ENCODE results near the gene DIAPH1. TPM values are rescaled to one million over a fixed set of nuclear protein-coding genes. Genes with fewer than 3 reads are reported as not detected.
A peak's percentile ranks its signal among the peaks of the same experiment; 100 is the strongest.

DIAPH1 gene
- total RNA-seq, 1 donor from 2014 or later: 136 TPM

DNA sequence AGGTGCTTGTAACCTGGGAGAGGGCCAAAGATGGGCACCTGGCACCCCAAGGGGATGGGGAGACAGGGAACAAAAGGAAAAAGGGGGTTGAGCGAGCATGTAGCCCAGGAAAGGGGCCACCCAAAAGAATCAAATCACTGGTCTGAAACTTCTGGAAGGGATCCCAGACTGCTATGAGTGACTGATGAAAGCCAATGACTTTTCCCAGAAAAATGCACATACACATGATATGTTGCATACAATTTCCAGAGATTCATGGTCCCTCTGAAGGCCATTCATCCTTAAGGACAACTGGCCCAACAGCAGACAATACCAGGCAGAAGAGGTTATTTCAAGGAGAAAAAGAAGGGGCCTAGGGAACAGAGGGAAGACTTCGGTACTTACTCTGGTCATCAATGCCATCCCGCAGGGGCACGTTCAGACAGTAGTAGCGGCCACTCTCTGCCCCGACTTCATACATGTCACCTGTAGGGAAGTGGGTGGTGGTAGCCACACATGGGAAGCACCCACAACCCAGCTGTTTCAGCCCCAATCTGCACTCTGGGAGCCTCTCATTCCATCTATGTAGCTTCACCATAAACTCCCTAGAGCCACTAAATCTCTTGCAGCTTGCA lies 9.5 kb upstream of the DIAPH1 start:
- POLR2A ChIA-PET: no interaction called here
- no peak overlapping the region for H3K27ac Mint-ChIP-seq
- ATAC-seq (ENCODE audit: low read depth): no peak
- H3K9me3 Mint-ChIP-seq: no peaks in the 10 kb centered on the region
- TF ChIP-seq, protein P1, sequence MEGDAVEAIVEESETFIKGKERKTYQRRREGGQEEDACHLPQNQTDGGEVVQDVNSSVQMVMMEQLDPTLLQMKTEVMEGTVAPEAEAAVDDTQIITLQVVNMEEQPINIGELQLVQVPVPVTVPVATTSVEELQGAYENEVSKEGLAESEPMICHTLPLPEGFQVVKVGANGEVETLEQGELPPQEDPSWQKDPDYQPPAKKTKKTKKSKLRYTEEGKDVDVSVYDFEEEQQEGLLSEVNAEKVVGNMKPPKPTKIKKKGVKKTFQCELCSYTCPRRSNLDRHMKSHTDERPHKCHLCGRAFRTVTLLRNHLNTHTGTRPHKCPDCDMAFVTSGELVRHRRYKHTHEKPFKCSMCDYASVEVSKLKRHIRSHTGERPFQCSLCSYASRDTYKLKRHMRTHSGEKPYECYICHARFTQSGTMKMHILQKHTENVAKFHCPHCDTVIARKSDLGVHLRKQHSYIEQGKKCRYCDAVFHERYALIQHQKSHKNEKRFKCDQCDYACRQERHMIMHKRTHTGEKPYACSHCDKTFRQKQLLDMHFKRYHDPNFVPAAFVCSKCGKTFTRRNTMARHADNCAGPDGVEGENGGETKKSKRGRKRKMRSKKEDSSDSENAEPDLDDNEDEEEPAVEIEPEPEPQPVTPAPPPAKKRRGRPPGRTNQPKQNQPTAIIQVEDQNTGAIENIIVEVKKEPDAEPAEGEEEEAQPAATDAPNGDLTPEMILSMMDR (IDR thresholded peaks at IDR 0.05): no peak
- H3K27me3 Mint-ChIP-seq: no peaks in the 10 kb centered on the region
- H3K4me1 Mint-ChIP-seq: peaks cover 12% of the 10 kb centered on the region
- intact Hi-C loops (cut with micrococcal nuclease): no loop called here
- H3K36me3 Mint-ChIP-seq (ENCODE audit: low read depth): peaks cover 76% of the 10 kb centered on the region
- no peak for DNase-seq
- no peak overlapping the region for H3K4me3 Mint-ChIP-seq
- CTCF ChIA-PET: interaction anchor here (0.9 kb wide), 1 partner anchor 61 kb away, joined by 3 read pairs; no protein-coding TSS in a partner anchor

DNA sequence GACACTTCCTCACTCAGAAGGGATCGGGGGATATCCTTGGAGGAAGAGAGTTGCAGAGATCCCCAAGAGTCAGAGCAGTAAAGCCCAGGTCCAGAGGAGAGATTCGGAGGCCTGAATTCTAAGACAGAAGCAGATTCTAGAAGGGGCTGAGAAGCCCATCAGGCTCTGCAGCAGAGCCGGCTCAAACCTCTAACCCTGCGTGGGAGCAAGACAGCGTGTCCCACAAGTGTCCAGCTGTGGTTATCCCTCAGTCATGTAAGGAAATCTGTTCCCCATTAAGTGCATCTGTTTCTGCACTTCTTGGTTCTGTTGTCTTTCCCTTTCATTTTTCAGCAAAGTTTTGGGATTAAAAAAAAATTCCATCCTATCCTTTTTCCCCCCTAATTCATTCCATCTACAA lies 4.8 kb upstream of the DIAPH1 start:
- Mint-ChIP-seq H3K36me3 (ENCODE audit: low read depth) (peaks cover 65% of the 10 kb centered on the region), H3K4me3 (peak overlapping the region; percentile 2), H3K27me3 (no peaks in the 10 kb centered on the region), H3K27ac (peak overlapping the region; percentile 71), H3K4me1 (peaks cover 29% of the 10 kb centered on the region), H3K9me3 (no peaks in the 10 kb centered on the region)
- CTCF ChIA-PET: interaction anchor here (0.9 to 12.8 kb wide), 3 partner anchors 10 to 32 kb away, joined by 3 to 315 read pairs (median 8); partner anchors contain the start of genes HDAC3 and RELL2
- TF ChIP-seq, protein P1 (IDR thresholded peaks at IDR 0.05): no peak
- intact Hi-C loops (cut with micrococcal nuclease): loop anchor here (1.0 kb wide), 1 partner anchor 31 kb away; no protein-coding TSS in a partner anchor
- no peak for DNase-seq
- no peak for ATAC-seq (ENCODE audit: low read depth)
- POLR2A ChIA-PET: interaction anchor here (0.7 to 3.9 kb wide), 5 partner anchors 12 to 303 kb away, joined by 3 to 57 read pairs (median 7); partner anchors contain the start of genes FCHSD1, HDAC3, RELL2 and TAF7

DNA sequence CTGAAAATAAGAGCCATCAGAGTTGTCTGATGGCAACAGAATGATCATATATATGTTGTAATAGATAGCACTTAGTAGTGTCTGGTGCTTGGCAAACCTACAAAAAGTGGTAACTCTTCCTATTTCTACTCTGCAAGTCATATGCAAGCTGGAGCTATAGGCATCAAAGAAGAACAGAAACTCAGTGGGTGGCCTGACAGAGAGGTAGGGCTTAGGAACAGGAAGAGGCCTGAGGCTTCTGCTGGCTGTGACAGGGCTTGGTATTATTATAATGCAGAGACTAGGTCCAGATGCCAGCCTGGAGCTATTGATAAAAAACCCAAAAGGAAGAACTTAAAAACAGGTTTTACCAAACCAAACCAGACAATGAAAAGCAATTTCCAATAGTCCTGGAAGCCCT lies 4.4 kb upstream of the DIAPH1 start:
- POLR2A ChIA-PET: interaction anchor here (0.7 to 3.9 kb wide), 4 partner anchors 12 to 31 kb away, joined by 3 to 57 read pairs (median 8); partner anchors contain the start of genes FCHSD1, HDAC3 and RELL2
- H3K36me3 Mint-ChIP-seq (ENCODE audit: low read depth): peaks cover 64% of the 10 kb centered on the region
- H3K27me3 Mint-ChIP-seq: no peaks in the 10 kb centered on the region
- peak overlapping the region; percentile 71 for H3K27ac Mint-ChIP-seq
- ATAC-seq (ENCODE audit: low read depth): peak; percentile 42
- intact Hi-C loops (cut with micrococcal nuclease): loop anchor here (1.0 kb wide), 1 partner anchor 31 kb away; no protein-coding TSS in a partner anchor
- DNase-seq: no peak
- peaks cover 30% of the 10 kb centered on the region for H3K4me1 Mint-ChIP-seq
- no peaks in the 10 kb centered on the region for H3K9me3 Mint-ChIP-seq
- CTCF ChIA-PET: interaction anchor here (0.9 to 12.8 kb wide), 3 partner anchors 11 to 31 kb away, joined by 3 to 315 read pairs (median 8); partner anchors contain the start of genes HDAC3 and RELL2
- peak overlapping the region; percentile 2 for H3K4me3 Mint-ChIP-seq
- TF ChIP-seq, protein P1 (IDR thresholded peaks at IDR 0.05): no peak

DNA sequence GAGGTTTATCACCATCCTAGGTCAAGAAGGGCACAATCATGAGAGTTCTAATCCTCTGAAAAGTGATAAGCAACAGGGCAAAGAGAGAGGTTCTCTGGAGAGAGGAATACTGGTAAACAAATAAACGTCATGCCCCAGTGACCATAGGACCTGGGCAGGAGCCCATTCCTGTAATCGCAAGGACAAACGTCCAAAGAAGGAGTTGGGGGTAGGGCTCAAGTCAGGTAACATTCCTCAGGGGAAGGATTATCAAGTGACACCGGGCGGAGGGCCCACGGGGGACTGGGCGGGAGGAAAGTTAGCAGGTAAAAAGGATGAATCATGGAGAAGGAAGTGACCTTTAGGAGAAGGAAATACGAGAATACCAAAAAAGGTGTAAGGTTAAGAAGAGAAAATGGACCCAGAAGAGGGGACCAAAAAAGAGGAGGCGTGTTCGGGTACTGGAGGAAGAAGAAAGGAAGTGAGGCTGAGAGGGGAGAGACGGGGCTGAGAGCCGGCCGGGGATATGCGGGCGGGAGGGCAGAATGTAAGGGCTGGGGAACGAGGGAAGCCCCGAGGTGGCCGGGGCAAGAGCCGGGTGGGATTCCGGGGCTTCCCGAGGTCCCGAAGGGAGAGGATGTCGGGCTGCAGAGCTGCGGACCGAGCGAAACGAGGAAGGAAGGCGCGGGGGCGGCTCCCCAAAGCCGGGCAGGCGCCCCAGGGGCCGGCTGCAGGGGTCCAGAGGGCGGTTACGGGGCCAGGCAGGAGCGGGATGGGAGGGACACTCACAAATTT lies 583 bp downstream of the DIAPH1 start:
- H3K27me3 Mint-ChIP-seq: no peaks in the 10 kb centered on the region
- peak overlapping the region; percentile 92 for H3K27ac Mint-ChIP-seq
- intact Hi-C loops (cut with micrococcal nuclease): loop anchor here (2.0 to 5.0 kb wide), 3 partner anchors 53 to 297 kb away; partner anchors contain the start of gene TAF7
- H3K9me3 Mint-ChIP-seq: no peaks in the 10 kb centered on the region
- ChIA-PET CTCF (interaction anchor here (0.7 to 12.8 kb wide), 12 partner anchors 11 to 261 kb away, joined by 3 to 315 read pairs (median 14); partner anchors contain the start of genes HDAC3 and RELL2), POLR2A (interaction anchor here (0.6 to 6.9 kb wide), 18 partner anchors 10 to 494 kb away, joined by 3 to 99 read pairs (median 5); partner anchors contain the start of genes DELE1, FCHSD1, HDAC3 and RELL2)
- H3K36me3 Mint-ChIP-seq (ENCODE audit: low read depth): peaks cover 26% of the 10 kb centered on the region
- H3K4me1 Mint-ChIP-seq: peaks cover 66% of the 10 kb centered on the region
- ATAC-seq (ENCODE audit: low read depth): peak; percentile 25
- H3K4me3 Mint-ChIP-seq: peak overlapping the region; percentile 93
- DNase-seq: no peak
- TF ChIP-seq, protein P1 (IDR thresholded peaks at IDR 0.05): no peak

All from activated B cell treated with CpG ODN at 0.5 μM for 24 hours (primary cell).